ENCODE measurements around the gene CELF2. TPM values are rescaled to one million over a fixed set of nuclear protein-coding genes. Genes with fewer than 3 reads are reported as not detected.

Gene CELF2
- total RNA-seq, 1 experiment from 2014 or later: not detected

DNA sequence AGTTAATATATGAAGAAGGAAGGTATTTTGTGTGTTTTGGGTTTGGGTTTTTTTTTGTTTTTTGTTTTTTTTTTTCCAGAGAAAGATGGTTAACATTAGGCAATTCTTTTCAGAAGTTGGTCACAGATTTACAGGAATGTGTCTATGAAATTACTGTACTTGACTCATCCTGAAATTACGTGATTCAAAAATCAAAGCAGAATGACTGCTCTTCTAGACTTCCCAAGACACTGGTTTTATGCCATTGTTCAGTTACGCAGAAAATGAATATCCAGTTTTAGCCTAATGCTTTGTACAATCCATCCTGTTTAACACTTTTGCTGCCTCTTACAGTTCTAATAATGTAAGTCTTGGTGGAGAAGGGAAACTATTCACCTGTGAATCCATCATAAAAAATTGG lies 39.7 kb upstream of the CELF2 start:
- no peak for TF ChIP-seq EZH2 (IDR thresholded peaks at IDR 0.05; ENCODE audit: borderline replicate concordance, low read depth, low read length, poor library complexity, severe bottlenecking)
- TF ChIP-seq CTCF (conservative IDR thresholded peaks at IDR 0.05; ENCODE audit: low read depth, low read length): no peak
- Histone ChIP-seq H3K27ac (ENCODE audit: low read depth, low read length, poor library complexity, severe bottlenecking) (no peak overlapping the region), H3K4me1 (ENCODE audit: insufficient read depth, low read length, poor library complexity, severe bottlenecking) (no peaks in the 10 kb centered on the region), H3K27me3 (replicated peaks; ENCODE audit: insufficient read depth, low read depth, low read length, poor library complexity) (peaks cover 12% of the 10 kb centered on the region), H3K9me3 (ENCODE audit: low read depth, low read length, poor library complexity, severe bottlenecking) (no peaks in the 10 kb centered on the region), H3K36me3 (ENCODE audit: insufficient read depth, low read length, poor library complexity, severe bottlenecking) (no peaks in the 10 kb centered on the region), H3K4me3 (ENCODE audit: low read depth, low read length, poor library complexity, severe bottlenecking) (no peak overlapping the region)
- ChIA-PET POLR2A (ENCODE audit: low non-redundant PET) (no interaction called here), CTCF (no interaction called here)
- no peak for DNase-seq (ENCODE audit: low spot score)
- intact Hi-C loops (cut with micrococcal nuclease; ENCODE audit: unreplicated experiment): no loop called here
- BruUV-seq (replicated peaks): no TSS peak

- no TSS peak for BruUV-seq (replicated peaks)
- H3K4me1 ChIP-seq (ENCODE audit: insufficient read depth, low read length, poor library complexity, severe bottlenecking): no peaks in the 10 kb centered on the region
- intact Hi-C loops (cut with micrococcal nuclease; ENCODE audit: unreplicated experiment): no loop called here
- no peaks in the 10 kb centered on the region for H3K9me3 ChIP-seq (ENCODE audit: low read depth, low read length, poor library complexity, severe bottlenecking)
- POLR2A ChIA-PET (ENCODE audit: low non-redundant PET): no interaction called here
- H3K4me3 ChIP-seq (ENCODE audit: low read depth, low read length, poor library complexity, severe bottlenecking): no peak overlapping the region
- no peak for DNase-seq (ENCODE audit: low spot score)
- TF ChIP-seq CTCF (conservative IDR thresholded peaks at IDR 0.05; ENCODE audit: low read depth, low read length): no peak
- TF ChIP-seq EZH2 (IDR thresholded peaks at IDR 0.05; ENCODE audit: borderline replicate concordance, low read depth, low read length, poor library complexity, severe bottlenecking): no peak
- CTCF ChIA-PET: no interaction called here
- no peak overlapping the region for H3K27ac ChIP-seq (ENCODE audit: low read depth, low read length, poor library complexity, severe bottlenecking)
- no peaks in the 10 kb centered on the region for H3K36me3 ChIP-seq (ENCODE audit: insufficient read depth, low read length, poor library complexity, severe bottlenecking)
- H3K27me3 ChIP-seq (replicated peaks; ENCODE audit: insufficient read depth, low read depth, low read length, poor library complexity): peaks cover 53% of the 10 kb centered on the region
Observed at GRCh38 chr10:10985361-10985760, 32.3 kb upstream of the CELF2 start.

GRCh38 chr10:10986606-10987005 lies 31.1 kb upstream of the CELF2 start:
- BruUV-seq (replicated peaks): no TSS peak
- no peaks in the 10 kb centered on the region for H3K4me1 ChIP-seq (ENCODE audit: insufficient read depth, low read length, poor library complexity, severe bottlenecking)
- no peak overlapping the region for H3K4me3 ChIP-seq (ENCODE audit: low read depth, low read length, poor library complexity, severe bottlenecking)
- DNase-seq (ENCODE audit: low spot score): no peak
- ChIA-PET CTCF (no interaction called here), POLR2A (ENCODE audit: low non-redundant PET) (no interaction called here)
- peaks cover 57% of the 10 kb centered on the region for H3K27me3 ChIP-seq (replicated peaks; ENCODE audit: insufficient read depth, low read depth, low read length, poor library complexity)
- no peaks in the 10 kb centered on the region for H3K36me3 ChIP-seq (ENCODE audit: insufficient read depth, low read length, poor library complexity, severe bottlenecking)
- no peaks in the 10 kb centered on the region for H3K9me3 ChIP-seq (ENCODE audit: low read depth, low read length, poor library complexity, severe bottlenecking)
- intact Hi-C loops (cut with micrococcal nuclease; ENCODE audit: unreplicated experiment): no loop called here
- H3K27ac ChIP-seq (ENCODE audit: low read depth, low read length, poor library complexity, severe bottlenecking): no peak overlapping the region
- TF ChIP-seq EZH2 (IDR thresholded peaks at IDR 0.05; ENCODE audit: borderline replicate concordance, low read depth, low read length, poor library complexity, severe bottlenecking) (no peak), CTCF (conservative IDR thresholded peaks at IDR 0.05; ENCODE audit: low read depth, low read length) (no peak)
